VCaP (cell line): ENCODE results near the gene FUT8.
A peak's percentile ranks its signal among the peaks of the same experiment; 100 is the strongest.

Experiments
- H3K27ac ChIP-seq: fragments of 450-650 bp; 2 replicates; pipeline ENCODE4 v1.5.1; 2017
- TF ChIP-seq, protein P1 (sequence below): fragments of 450-650 bp; conservative IDR thresholded peaks from 2 replicates; pipeline ENCODE4 v1.5.1; 2017; ENCODE audit warnings: mild to moderate bottlenecking, moderate library complexity

The FUT8 gene

DNA sequence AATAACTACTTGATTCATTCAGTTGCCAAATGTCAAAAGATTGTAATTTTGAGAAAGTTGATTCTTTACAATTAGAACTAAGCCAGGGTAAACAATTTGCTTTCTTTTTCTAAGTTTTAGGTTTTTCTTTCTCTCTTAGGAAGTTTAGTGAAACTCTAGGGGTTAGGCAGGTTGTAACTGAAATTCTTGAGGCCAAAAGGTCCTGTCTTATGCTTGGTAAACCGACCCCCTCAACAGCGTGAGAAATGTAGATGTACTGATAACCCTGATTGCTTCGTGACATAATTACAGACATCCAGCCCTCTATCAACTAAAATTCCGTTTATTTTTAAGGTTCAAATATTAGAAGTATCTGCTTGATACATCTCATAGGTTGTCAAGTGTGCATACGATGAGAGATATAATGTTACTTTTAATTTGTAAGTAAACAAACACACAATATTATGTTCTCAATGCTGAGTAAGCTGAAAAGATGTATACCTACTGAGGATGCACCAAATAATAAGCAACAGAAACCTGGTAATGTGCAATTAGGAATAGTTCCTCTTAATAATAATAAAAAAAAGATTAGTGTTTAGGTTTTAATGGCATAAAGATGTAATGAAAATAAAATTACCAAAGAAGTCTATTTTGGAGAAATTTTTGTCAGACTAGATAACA lies 7.2 kb downstream of the FUT8 start:
- H3K27ac ChIP-seq, result peak overlapping the region; percentile 58; the same call in 1 of the 2 replicates
- TF ChIP-seq, protein P1, sequence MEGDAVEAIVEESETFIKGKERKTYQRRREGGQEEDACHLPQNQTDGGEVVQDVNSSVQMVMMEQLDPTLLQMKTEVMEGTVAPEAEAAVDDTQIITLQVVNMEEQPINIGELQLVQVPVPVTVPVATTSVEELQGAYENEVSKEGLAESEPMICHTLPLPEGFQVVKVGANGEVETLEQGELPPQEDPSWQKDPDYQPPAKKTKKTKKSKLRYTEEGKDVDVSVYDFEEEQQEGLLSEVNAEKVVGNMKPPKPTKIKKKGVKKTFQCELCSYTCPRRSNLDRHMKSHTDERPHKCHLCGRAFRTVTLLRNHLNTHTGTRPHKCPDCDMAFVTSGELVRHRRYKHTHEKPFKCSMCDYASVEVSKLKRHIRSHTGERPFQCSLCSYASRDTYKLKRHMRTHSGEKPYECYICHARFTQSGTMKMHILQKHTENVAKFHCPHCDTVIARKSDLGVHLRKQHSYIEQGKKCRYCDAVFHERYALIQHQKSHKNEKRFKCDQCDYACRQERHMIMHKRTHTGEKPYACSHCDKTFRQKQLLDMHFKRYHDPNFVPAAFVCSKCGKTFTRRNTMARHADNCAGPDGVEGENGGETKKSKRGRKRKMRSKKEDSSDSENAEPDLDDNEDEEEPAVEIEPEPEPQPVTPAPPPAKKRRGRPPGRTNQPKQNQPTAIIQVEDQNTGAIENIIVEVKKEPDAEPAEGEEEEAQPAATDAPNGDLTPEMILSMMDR, result no peak

- TF ChIP-seq, protein P1, result no peak
- H3K27ac ChIP-seq, result peak overlapping the region; percentile 96
Observed at GRCh38 chr14:65421201-65421981, 8.9 kb downstream of the FUT8 start.

- peak overlapping the region; percentile 96 for H3K27ac ChIP-seq
- TF ChIP-seq, protein P1, result no peak
Observed at GRCh38 chr14:65422088-65422834, 9.7 kb downstream of the FUT8 start.

DNA sequence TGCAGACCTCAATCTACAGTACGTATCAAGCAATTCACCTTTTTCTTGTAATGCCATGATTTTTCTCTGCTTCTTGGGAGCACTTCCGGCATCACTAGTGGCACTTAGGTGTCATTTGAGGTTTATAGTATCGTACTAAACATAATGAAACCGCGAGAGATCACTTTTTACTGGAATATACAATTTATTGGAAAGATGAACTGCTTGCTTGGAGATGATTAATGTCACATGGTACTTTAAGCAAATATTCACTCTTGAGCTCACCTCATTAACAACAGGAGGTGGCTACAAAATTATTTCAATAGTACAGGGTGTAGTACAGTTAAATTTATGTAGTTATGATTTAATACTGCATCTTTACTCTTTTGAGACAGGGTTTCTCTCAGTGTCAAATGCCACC lies 11.5 kb downstream of the FUT8 start:
- TF ChIP-seq, protein P1, result no peak
- H3K27ac ChIP-seq, result peak overlapping the region; percentile 96

- H3K27ac ChIP-seq, result peak overlapping the region; percentile 96
- TF ChIP-seq, protein P1, result no peak
Observed at GRCh38 chr14:65424531-65424930, 12.0 kb downstream of the FUT8 start.

DNA sequence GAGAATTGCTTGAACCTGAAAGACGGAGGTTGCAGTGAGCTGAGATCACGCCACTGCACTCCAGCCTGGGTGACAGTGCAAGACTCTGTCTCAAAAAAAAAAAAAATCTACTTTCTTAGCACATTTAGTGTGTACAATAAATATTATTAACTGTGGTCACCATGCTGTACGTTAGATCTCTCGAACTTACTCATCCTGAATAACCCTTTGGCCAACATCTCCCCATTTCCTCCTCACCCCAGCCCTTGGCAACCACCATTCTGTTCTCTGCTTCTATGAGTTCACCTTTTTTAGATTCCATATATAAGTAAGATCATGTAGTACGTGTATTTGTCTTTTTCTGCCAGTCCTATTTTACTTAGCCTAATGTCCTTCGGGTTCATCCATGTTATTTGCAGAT lies 13.4 kb downstream of the FUT8 start:
- peak overlapping the region; percentile 96 for H3K27ac ChIP-seq
- TF ChIP-seq, protein P1, result no peak

- H3K27ac ChIP-seq, result peak overlapping the region; percentile 96; the same call in 1 of the 2 replicates
Observed at GRCh38 chr14:65426902-65427301, 14.4 kb downstream of the FUT8 start.
